HepG2 (cell line): ENCODE data around the gene INO80E. TPM values are rescaled to one million over a fixed set of nuclear protein-coding genes. Genes with fewer than 3 reads are reported as not detected.

Source experiments
- HDAC2 ChIP-seq: sonication (generic); formaldehyde crosslinking; IDR thresholded peaks from 2 replicates; pipeline ENCODE4 v1.4.0; 2020; ENCODE audit warnings: missing genetic modification reagents
- KDM2A ChIP-seq: sonication (generic); formaldehyde crosslinking; IDR thresholded peaks from 2 replicates; pipeline ENCODE4 v1.4.0; 2020; ENCODE audit warnings: low read depth, missing genetic modification reagents, borderline replicate concordance
- MEF2D ChIP-seq: sonication (generic); formaldehyde crosslinking; IDR thresholded peaks from 2 replicates; pipeline ENCODE4 v1.5.1; 2020; ENCODE audit warnings: mild to moderate bottlenecking, missing genetic modification reagents
- XRCC5 ChIP-seq: fragments of 200-400 bp; formaldehyde crosslinking; optimal IDR thresholded peaks from 2 replicates; pipeline ENCODE3; 2017; ENCODE audit warnings: mild to moderate bottlenecking, low read length
- ZNF337 ChIP-seq: sonication (generic); formaldehyde crosslinking; IDR thresholded peaks from 2 replicates; pipeline ENCODE4 v1.5.1; 2020; ENCODE audit warnings: missing genetic modification reagents, low read depth, mild to moderate bottlenecking, borderline replicate concordance
- ZNF446 ChIP-seq: sonication (generic); formaldehyde crosslinking; IDR thresholded peaks from 2 replicates; pipeline ENCODE4 v1.5.0; 2020; ENCODE audit warnings: mild to moderate bottlenecking, missing genetic modification reagents
- ZNF678 ChIP-seq: sonication (generic); formaldehyde crosslinking; IDR thresholded peaks from 2 replicates; pipeline ENCODE4 v1.4.0; 2020; ENCODE audit warnings: mild to moderate bottlenecking, missing genetic modification reagents
- ZNF749 ChIP-seq: sonication (generic); formaldehyde crosslinking; IDR thresholded peaks from 2 replicates; pipeline ENCODE4 v1.8.0; 2022; ENCODE audit warnings: mild to moderate bottlenecking, missing genetic modification reagents, moderate library complexity, borderline replicate concordance
- ZNF777 ChIP-seq: sonication (generic); formaldehyde crosslinking; IDR thresholded peaks from 2 replicates; pipeline ENCODE4 v1.4.0; 2020; ENCODE audit warnings: missing genetic modification reagents
- polyA plus RNA-seq, 8 experiments: library from polyadenylated mRNA; depleted of rRNA in 3 of 8; stranded (reverse) in 7 of 8; unstranded in 1 of 8; fragments of >200 nt; fragmentation: Illumina TruSeq in 4 of 8; extraction: Trizol in 4 of 8; gene quantifications; 2 replicates each; pipeline versions ENCODE4 v1.2.1 to v1.2.3, GENCODE V29; 2011 to 2016; ENCODE audit warnings: low read depth in 4 of 8, missing spikeins in 1 of 8, mixed read lengths in 1 of 8; ENCODE audit not compliant: insufficient read depth in 1 of 8
- total RNA-seq, 5 experiments: library from RNA; depleted of rRNA; stranded (reverse); fragments of >200 nt; fragmentation: Illumina TruSeq; extraction: Trizol; gene quantifications; 2 replicates each; pipeline ENCODE4 v1.2.3, GENCODE V29; 2016; ENCODE audit warnings: low read depth in 1 of 5
- TF ChIP-seq, protein P1 (sequence below): sonication (generic); formaldehyde crosslinking; IDR thresholded peaks from 2 replicates; pipeline ENCODE4 v1.4.0; 2020; ENCODE audit warnings: missing genetic modification reagents
- TF ChIP-seq, protein P2 (sequence below): sonication (generic); formaldehyde crosslinking; IDR thresholded peaks from 2 replicates; pipeline ENCODE4 v1.4.0; 2020; ENCODE audit warnings: missing genetic modification reagents
- TF ChIP-seq, protein P3 (sequence below): sonication (generic); formaldehyde crosslinking; conservative IDR thresholded peaks from 2 replicates; pipeline ENCODE4 v1.8.1; 2023; ENCODE audit warnings: missing genetic modification reagents
- TF ChIP-seq, protein P4 (sequence below): fragments of 450-650 bp; IDR thresholded peaks from 2 replicates; pipeline ENCODE4 v1.6.1; 2016
- TF ChIP-seq, protein P5 (sequence below): sonication (generic); IDR thresholded peaks from 2 replicates; pipeline ENCODE4 v1.6.1; 2016; ENCODE audit warnings: low read depth, borderline replicate concordance
- TF ChIP-seq, protein P6 (sequence below): sonication (generic); formaldehyde crosslinking; IDR thresholded peaks from 2 replicates; pipeline ENCODE4 v1.5.0; 2020; ENCODE audit warnings: missing genetic modification reagents, mild to moderate bottlenecking, borderline replicate concordance
- TF ChIP-seq, protein P7 (sequence below): sonication (generic); formaldehyde crosslinking; IDR thresholded peaks from 2 replicates; pipeline ENCODE4 v1.4.0; 2020; ENCODE audit warnings: mild to moderate bottlenecking, missing genetic modification reagents
- TF ChIP-seq, protein P8 (sequence below): sonication (generic); formaldehyde crosslinking; IDR thresholded peaks from 2 replicates; pipeline ENCODE4 v1.5.1; 2020; ENCODE audit warnings: missing genetic modification reagents, mild to moderate bottlenecking, borderline replicate concordance
- TF ChIP-seq, protein P9 (sequence below): sonication (generic); formaldehyde crosslinking; IDR thresholded peaks from 2 replicates; pipeline ENCODE4 v1.4.0; 2020; ENCODE audit warnings: mild to moderate bottlenecking, low read depth, missing genetic modification reagents

INO80E gene
- total and polyA plus RNA-seq, 2 of the 13 experiments (the other 11 are each of a cell fraction or from before 2014, with no cell fraction given), result 25.8 to 45.6 TPM

DNA sequence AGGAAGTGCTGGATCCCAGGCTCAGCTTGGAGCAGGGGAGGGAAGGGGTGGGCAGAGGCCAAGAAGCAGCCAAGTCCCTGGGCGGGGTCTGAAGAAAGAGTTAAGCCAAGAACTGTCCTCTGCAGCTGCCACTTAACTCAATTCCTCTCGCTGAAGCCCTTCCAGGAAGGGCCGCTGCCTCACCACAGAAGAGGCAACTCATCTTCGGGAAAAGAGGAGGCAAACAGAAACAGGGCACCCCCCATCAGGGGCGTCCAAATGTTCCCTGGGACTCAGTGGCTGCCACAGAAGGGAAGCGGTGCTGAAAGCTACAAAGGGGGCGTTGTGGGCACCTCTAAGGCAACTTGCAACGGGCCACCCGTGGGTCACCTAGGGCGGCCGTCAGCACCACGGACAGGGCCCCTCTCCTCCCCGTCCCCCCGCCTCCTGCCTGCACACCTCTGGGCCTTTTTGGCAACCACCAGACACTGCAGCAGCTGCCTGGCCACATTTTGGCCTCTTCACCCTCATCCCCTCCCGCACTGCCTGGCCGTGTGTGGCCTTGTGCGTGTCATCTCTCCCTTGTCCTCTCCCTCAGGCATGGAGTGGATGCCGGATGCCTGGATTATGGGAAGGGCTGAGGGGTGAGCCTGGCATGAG, 32.5 kb downstream of the INO80E start (continued):
- TF ChIP-seq, protein P1, sequence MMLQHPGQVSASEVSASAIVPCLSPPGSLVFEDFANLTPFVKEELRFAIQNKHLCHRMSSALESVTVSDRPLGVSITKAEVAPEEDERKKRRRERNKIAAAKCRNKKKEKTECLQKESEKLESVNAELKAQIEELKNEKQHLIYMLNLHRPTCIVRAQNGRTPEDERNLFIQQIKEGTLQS (CRISPR knock-in tag), result 0 out of 2 replicates have a peak, but pooled peaks have one; percentile 39
- TF ChIP-seq, protein P2, sequence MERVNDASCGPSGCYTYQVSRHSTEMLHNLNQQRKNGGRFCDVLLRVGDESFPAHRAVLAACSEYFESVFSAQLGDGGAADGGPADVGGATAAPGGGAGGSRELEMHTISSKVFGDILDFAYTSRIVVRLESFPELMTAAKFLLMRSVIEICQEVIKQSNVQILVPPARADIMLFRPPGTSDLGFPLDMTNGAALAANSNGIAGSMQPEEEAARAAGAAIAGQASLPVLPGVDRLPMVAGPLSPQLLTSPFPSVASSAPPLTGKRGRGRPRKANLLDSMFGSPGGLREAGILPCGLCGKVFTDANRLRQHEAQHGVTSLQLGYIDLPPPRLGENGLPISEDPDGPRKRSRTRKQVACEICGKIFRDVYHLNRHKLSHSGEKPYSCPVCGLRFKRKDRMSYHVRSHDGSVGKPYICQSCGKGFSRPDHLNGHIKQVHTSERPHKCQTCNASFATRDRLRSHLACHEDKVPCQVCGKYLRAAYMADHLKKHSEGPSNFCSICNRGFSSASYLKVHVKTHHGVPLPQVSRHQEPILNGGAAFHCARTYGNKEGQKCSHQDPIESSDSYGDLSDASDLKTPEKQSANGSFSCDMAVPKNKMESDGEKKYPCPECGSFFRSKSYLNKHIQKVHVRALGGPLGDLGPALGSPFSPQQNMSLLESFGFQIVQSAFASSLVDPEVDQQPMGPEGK (CRISPR knock-in tag), result peak; percentile 49
- TF ChIP-seq, protein P3, sequence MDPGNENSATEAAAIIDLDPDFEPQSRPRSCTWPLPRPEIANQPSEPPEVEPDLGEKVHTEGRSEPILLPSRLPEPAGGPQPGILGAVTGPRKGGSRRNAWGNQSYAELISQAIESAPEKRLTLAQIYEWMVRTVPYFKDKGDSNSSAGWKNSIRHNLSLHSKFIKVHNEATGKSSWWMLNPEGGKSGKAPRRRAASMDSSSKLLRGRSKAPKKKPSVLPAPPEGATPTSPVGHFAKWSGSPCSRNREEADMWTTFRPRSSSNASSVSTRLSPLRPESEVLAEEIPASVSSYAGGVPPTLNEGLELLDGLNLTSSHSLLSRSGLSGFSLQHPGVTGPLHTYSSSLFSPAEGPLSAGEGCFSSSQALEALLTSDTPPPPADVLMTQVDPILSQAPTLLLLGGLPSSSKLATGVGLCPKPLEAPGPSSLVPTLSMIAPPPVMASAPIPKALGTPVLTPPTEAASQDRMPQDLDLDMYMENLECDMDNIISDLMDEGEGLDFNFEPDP, result 0 out of 2 replicates have a peak, but pooled peaks have one; percentile 94
- no peak for TF ChIP-seq ZNF678 (CRISPR knock-in tag)
- TF ChIP-seq HDAC2 (CRISPR knock-in tag), result no peak
- TF ChIP-seq ZNF446, result no peak
- TF ChIP-seq, protein P4, sequence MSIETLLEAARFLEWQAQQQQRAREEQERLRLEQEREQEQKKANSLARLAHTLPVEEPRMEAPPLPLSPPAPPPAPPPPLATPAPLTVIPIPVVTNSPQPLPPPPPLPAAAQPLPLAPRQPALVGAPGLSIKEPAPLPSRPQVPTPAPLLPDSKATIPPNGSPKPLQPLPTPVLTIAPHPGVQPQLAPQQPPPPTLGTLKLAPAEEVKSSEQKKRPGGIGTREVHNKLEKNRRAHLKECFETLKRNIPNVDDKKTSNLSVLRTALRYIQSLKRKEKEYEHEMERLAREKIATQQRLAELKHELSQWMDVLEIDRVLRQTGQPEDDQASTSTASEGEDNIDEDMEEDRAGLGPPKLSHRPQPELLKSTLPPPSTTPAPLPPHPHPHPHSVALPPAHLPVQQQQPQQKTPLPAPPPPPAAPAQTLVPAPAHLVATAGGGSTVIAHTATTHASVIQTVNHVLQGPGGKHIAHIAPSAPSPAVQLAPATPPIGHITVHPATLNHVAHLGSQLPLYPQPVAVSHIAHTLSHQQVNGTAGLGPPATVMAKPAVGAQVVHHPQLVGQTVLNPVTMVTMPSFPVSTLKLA, result no peak
- TF ChIP-seq, protein P5, sequence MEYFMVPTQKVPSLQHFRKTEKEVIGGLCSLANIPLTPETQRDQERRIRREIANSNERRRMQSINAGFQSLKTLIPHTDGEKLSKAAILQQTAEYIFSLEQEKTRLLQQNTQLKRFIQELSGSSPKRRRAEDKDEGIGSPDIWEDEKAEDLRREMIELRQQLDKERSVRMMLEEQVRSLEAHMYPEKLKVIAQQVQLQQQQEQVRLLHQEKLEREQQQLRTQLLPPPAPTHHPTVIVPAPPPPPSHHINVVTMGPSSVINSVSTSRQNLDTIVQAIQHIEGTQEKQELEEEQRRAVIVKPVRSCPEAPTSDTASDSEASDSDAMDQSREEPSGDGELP, result no peak
- TF ChIP-seq, protein P6, sequence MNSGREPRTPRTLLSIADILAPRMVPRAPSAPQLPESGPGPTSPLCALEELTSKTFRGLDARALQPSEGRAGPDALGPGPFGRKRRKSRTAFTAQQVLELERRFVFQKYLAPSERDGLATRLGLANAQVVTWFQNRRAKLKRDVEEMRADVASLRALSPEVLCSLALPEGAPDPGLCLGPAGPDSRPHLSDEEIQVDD (CRISPR knock-in tag), result no peak
- TF ChIP-seq, protein P7, sequence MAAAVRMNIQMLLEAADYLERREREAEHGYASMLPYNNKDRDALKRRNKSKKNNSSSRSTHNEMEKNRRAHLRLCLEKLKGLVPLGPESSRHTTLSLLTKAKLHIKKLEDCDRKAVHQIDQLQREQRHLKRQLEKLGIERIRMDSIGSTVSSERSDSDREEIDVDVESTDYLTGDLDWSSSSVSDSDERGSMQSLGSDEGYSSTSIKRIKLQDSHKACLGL (CRISPR knock-in tag), result no peak; the same call in 1 of the 2 replicates
- peak; percentile 41; the same call in 1 of the 2 replicates for TF ChIP-seq KDM2A
- no peak for TF ChIP-seq ZNF749 (CRISPR knock-in tag)
- TF ChIP-seq ZNF777 (CRISPR knock-in tag), result no peak
- no peak; the same call in 1 of the 2 replicates for TF ChIP-seq MEF2D (CRISPR knock-in tag)
- TF ChIP-seq XRCC5, result peak; percentile 20
- no peak for TF ChIP-seq ZNF337 (CRISPR knock-in tag)
- TF ChIP-seq, protein P8, sequence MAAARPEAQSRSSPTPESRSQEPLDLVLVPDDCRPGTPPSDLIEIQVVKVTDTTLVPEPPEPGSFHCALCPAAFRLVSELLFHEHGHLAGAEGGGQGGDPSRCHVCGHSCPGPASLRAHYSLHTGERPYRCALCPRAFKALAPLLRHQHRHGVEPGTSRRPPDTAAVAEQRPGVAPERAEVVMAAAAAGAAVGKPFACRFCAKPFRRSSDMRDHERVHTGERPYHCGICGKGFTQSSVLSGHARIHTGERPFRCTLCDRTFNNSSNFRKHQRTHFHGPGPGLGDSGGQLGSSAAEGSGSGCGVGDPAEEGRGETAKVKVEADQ, result no peak
- TF ChIP-seq, protein P9, sequence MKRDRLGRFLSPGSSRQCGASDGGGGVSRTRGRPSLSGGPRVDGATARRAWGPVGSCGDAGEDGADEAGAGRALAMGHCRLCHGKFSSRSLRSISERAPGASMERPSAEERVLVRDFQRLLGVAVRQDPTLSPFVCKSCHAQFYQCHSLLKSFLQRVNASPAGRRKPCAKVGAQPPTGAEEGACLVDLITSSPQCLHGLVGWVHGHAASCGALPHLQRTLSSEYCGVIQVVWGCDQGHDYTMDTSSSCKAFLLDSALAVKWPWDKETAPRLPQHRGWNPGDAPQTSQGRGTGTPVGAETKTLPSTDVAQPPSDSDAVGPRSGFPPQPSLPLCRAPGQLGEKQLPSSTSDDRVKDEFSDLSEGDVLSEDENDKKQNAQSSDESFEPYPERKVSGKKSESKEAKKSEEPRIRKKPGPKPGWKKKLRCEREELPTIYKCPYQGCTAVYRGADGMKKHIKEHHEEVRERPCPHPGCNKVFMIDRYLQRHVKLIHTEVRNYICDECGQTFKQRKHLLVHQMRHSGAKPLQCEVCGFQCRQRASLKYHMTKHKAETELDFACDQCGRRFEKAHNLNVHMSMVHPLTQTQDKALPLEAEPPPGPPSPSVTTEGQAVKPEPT (CRISPR knock-in tag), result no peak
